GM13976 (cell line): ENCODE measurements around the gene LRAT.

ENCODE experiments used
- DNase-seq: peaks from one replicate; pipeline ENCODE4 v3.0.0; 2012; ENCODE audit warnings: low spot score
- in situ Hi-C: fragments of 300-500 bp; cut with MboI; formaldehyde crosslinking; loops from one replicate; pipeline ENCODE4 v1.12.0; 2022; ENCODE audit warnings: low sequenced_read_pairs, mixed read lengths, inconsistent platforms; ENCODE audit not compliant: unreplicated experiment
- TF ChIP-seq, protein P1 (sequence below): IDR thresholded peaks from 2 replicates; pipeline ENCODE4 v1.5.1; 2012; ENCODE audit warnings: borderline replicate concordance, mild to moderate bottlenecking; ENCODE audit not compliant: insufficient read depth; ENCODE audit errors: extremely low read depth, missing control alignments, control extremely low read depth

Gene LRAT

DNA sequence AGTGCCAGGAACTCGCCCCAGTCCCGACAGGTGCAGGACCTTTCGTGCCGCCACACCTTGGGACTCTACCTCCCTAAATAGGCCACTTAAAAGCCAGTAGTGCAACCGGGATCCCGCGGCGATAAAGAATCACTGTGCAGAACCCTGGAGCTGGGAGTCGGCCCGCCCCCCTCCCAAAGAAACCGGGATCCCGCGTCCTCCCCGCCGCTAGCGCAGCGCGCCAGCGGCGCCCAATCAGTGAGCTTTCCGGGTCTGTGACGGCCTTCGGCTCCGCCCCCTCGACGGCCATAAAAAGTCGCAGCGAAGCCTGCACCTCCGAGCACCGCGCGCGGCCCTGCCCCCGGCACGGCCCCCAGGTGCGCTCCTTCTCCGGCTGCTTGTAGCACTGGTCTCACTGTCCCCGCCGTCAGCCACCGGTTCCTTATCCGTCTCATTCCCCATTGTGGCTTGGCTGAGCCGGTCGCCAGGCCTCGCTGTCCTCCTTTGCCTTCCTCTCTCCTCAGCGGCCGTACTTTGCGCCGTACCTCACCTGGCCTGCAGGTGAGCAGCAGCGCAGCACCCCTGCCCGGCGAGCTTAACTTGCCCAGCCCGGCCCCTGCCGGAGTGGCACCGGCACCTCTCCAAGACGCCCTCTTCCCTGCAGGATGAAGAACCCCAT lies at the start of gene LRAT:
Gene LRAT (plus strand): TSS at position 318 of the 658 bp plus-strand sequence. CDS start 327 bp downstream, at position 645.
- peak; percentile 42 for DNase-seq
- in situ Hi-C loops = no loop called here
- TF ChIP-seq, protein P1, sequence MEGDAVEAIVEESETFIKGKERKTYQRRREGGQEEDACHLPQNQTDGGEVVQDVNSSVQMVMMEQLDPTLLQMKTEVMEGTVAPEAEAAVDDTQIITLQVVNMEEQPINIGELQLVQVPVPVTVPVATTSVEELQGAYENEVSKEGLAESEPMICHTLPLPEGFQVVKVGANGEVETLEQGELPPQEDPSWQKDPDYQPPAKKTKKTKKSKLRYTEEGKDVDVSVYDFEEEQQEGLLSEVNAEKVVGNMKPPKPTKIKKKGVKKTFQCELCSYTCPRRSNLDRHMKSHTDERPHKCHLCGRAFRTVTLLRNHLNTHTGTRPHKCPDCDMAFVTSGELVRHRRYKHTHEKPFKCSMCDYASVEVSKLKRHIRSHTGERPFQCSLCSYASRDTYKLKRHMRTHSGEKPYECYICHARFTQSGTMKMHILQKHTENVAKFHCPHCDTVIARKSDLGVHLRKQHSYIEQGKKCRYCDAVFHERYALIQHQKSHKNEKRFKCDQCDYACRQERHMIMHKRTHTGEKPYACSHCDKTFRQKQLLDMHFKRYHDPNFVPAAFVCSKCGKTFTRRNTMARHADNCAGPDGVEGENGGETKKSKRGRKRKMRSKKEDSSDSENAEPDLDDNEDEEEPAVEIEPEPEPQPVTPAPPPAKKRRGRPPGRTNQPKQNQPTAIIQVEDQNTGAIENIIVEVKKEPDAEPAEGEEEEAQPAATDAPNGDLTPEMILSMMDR = no peak

DNA sequence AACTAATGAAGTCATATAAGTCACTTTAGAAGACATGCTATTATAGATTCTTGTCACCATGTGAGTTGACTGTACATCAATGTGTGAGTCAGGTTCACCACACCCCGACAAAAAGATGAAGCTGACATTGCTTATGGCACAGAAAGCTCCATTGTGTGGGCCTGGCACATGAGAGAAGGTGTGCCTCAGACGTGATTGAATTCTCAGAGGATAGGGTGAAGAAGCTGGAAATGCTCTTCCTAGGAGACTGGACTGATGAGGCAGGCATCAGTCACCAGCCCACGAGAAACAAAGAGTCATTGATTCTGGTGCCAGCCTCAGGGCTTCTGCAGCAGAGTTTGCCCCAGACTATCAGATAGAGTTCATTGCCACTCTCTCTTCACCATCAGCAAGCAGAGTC lies 35.9 kb upstream of the LRAT start:
- no peak for DNase-seq
- TF ChIP-seq, protein P1 = no peak
- in situ Hi-C loops = no loop called here

DNA sequence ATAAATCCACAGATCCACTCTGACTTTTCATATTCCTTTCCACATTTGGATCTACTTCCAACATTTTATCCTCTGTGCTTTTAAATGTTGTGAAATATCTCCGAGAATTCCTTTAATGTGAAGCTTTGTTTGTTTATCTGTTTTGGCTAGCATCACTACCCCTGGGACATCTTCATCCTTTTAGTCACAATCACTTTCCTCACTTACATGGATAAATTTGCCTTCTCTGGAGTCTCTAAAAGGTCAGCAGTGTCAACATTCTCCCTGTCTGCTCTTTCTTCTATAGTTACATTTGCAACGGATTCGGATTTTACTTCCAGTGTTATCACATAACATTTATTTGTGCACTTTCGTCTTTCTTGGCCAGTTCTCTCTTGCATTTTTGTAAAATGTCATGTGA lies 34.2 kb upstream of the LRAT start:
- TF ChIP-seq, protein P1 = no peak
- in situ Hi-C loops = no loop called here
- DNase-seq = no peak

DNA sequence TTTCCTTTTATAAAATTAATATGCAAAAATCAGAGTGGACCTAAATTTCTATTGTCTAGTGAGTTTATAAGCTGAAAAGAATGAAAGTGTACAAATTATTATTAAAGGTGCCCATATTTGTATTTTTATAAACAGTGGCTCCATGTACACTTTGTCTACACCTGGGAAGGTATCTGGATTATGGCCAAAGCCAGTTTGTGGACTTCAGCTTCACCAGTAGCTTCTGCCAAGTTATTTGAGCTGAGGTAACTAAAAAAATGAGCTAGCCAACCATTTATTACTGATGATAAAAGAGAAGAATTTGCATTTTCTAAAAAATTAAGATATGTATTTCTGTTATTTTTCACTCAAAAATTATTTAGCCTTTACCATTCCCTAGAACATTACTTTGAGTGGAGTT lies 32.3 kb upstream of the LRAT start:
- TF ChIP-seq, protein P1 = no peak
- in situ Hi-C loops = no loop called here
- no peak for DNase-seq

DNA sequence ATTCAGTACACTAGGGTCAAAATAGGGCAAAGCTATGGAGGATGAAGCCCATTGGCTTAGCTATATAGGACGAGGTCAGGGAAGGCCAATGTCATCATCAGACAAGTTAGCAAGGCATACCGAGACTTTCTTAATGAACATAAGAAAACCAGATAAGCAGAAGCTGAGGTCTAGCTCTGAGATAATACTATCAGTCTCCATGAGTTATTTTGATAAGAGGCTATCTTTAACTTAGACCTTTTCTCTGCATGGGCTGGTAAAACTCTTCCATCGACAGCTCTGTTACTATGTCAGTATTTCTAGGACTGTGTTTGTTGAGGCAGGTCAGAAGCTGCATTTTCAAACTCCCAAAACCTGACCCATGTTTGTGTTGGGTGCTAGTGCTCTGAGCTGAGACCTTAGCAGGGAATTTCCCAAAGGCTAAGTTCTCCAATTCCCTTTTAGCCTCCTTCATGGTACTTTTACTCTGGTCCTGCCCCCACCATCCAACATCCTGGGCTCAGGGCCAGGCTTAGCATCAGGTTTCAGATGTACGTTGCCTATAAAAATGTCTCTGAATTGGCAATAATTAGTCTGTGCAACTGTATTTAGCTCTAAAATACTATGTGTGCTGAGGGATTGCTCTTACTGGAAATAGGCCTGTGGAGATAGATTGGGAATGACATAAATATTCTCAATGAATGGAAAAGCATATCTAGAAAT lies 29.3 kb upstream of the LRAT start:
- TF ChIP-seq, protein P1 = no peak
- in situ Hi-C loops = no loop called here
- DNase-seq = no peak

DNA sequence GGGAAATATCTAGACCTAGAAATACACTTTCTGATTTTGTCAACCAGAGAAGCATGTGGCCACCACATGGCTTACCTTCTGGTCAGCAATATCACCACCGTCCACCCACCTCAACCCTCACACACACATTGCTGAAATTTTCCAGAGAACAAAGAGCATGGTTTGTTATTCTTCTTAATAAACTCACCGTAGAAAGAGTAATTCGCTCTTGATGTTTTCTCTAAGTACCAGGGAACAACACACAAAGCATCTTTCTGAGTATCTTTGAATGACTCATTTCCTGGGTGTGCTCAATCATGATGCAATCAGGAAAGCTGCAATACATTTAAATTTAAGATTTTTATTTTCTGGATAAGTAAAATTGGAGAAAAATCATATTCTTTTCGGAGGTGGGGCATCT lies 24.7 kb upstream of the LRAT start:
- TF ChIP-seq, protein P1 = no peak
- in situ Hi-C loops = no loop called here
- DNase-seq = no peak
